H9 (cell line): ENCODE results near the gene GEMIN4. TPM values are rescaled to one million over a fixed set of nuclear protein-coding genes. Genes with fewer than 3 reads are reported as not detected.

Source experiments
- DNase-seq: peaks from one replicate; pipeline ENCODE4 v3.0.0-alpha.2; 2017
- H2AFZ ChIP-seq: one replicate; pipeline ENCODE4 v1.6.1; 2013; ENCODE audit warnings: mild to moderate bottlenecking, low read length, control low read depth, moderate library complexity
- H2AK5ac ChIP-seq: 2 replicates; pipeline ENCODE4 v1.6.1; 2013; ENCODE audit warnings: low read length, control low read depth, mixed read lengths; ENCODE audit not compliant: insufficient read length
- H2BK120ac ChIP-seq: one replicate; pipeline ENCODE4 v1.6.1; 2013; ENCODE audit warnings: low read depth, mild to moderate bottlenecking, low read length, control low read depth, inconsistent platforms; ENCODE audit not compliant: poor library complexity, severe bottlenecking
- H2BK12ac ChIP-seq: 2 replicates; pipeline ENCODE4 v1.6.1; 2013; ENCODE audit warnings: low read length, control low read depth, mixed read lengths, low read depth; ENCODE audit not compliant: insufficient read length
- H2BK15ac ChIP-seq: 2 replicates; pipeline ENCODE4 v1.6.1; 2013; ENCODE audit warnings: low read depth, low read length, control low read depth
- H2BK20ac ChIP-seq: one replicate; pipeline ENCODE4 v1.6.1; 2013; ENCODE audit warnings: low read depth, mild to moderate bottlenecking, low read length, control low read depth, inconsistent platforms; ENCODE audit not compliant: poor library complexity, severe bottlenecking
- H2BK5ac ChIP-seq: 2 replicates; pipeline ENCODE4 v1.6.1; 2013; ENCODE audit warnings: low read length, control low read depth, mixed read lengths; ENCODE audit not compliant: insufficient read length
- H3K14ac ChIP-seq: 2 replicates; pipeline ENCODE4 v1.6.1; 2013; ENCODE audit warnings: low read length, control low read depth; ENCODE audit not compliant: insufficient read depth
- H3K18ac ChIP-seq: 2 replicates; pipeline ENCODE4 v1.6.1; 2013; ENCODE audit warnings: low read depth, mild to moderate bottlenecking, mixed read lengths, low read length, control low read depth; ENCODE audit not compliant: insufficient read length
- H3K23ac ChIP-seq: 2 replicates; pipeline ENCODE4 v1.6.1; 2013; ENCODE audit warnings: low read length, control low read depth, mixed read lengths, low read depth; ENCODE audit not compliant: insufficient read length
- H3K23me2 ChIP-seq: 2 replicates; pipeline ENCODE4 v1.6.1; 2013; ENCODE audit warnings: low read depth, mild to moderate bottlenecking, mixed read lengths, low read length, control low read depth; ENCODE audit not compliant: insufficient read length, poor library complexity, severe bottlenecking
- H3K27ac ChIP-seq: 2 replicates; pipeline ENCODE4 v1.5.1; 2013; ENCODE audit warnings: low read length, control low read depth, mixed read lengths, low read depth; ENCODE audit not compliant: insufficient read length
- H3K27me3 ChIP-seq: 2 replicates; pipeline ENCODE4 v1.6.1; 2013; ENCODE audit warnings: low read length, control low read depth, inconsistent platforms; ENCODE audit not compliant: insufficient read depth
- H3K4ac ChIP-seq: 2 replicates; pipeline ENCODE4 v1.6.1; 2013; ENCODE audit warnings: low read depth, mild to moderate bottlenecking, control low read depth, inconsistent platforms, low read length, moderate library complexity
- H3K4me1 ChIP-seq: 2 replicates; pipeline ENCODE4 v1.6.1; 2013; ENCODE audit warnings: low read length, control low read depth, inconsistent platforms; ENCODE audit not compliant: insufficient read depth
- H3K4me2 ChIP-seq: 2 replicates; pipeline ENCODE4 v1.6.1; 2013; ENCODE audit warnings: low read length, control low read depth, mixed read lengths; ENCODE audit not compliant: insufficient read length, insufficient read depth
- H3K56ac ChIP-seq: 2 replicates; pipeline ENCODE4 v1.6.1; 2013; ENCODE audit warnings: low read depth, mild to moderate bottlenecking, mixed read lengths, low read length, control low read depth; ENCODE audit not compliant: insufficient read length
- H3K79me1 ChIP-seq: 2 replicates; pipeline ENCODE4 v1.6.1; 2013; ENCODE audit warnings: low read depth, mild to moderate bottlenecking, moderate library complexity, low read length, control low read depth, inconsistent platforms; ENCODE audit not compliant: insufficient read depth, poor library complexity, severe bottlenecking
- H3K79me2 ChIP-seq: 2 replicates; pipeline ENCODE4 v1.6.1; 2013; ENCODE audit warnings: low read length, control low read depth, inconsistent platforms; ENCODE audit not compliant: insufficient read depth
- H3K9ac ChIP-seq: 2 replicates; pipeline ENCODE4 v1.6.1; 2013; ENCODE audit warnings: low read length, control low read depth, mixed read lengths; ENCODE audit not compliant: insufficient read length; ENCODE audit errors: extremely low read depth
- H3K9me3 ChIP-seq: one replicate; pipeline ENCODE4 v1.6.1; 2013; ENCODE audit warnings: low read depth, low read length, inconsistent platforms; ENCODE audit not compliant: control insufficient read depth
- H3T11ph ChIP-seq: one replicate; pipeline ENCODE4 v1.6.1; 2013; ENCODE audit warnings: mild to moderate bottlenecking, low read length, control low read depth, inconsistent platforms
- H4K20me1 ChIP-seq: one replicate; pipeline ENCODE4 v1.6.1; 2013; ENCODE audit not compliant: control insufficient read depth, insufficient read length, insufficient read depth
- H4K5ac ChIP-seq: 2 replicates; pipeline ENCODE4 v1.6.1; 2013; ENCODE audit warnings: low read depth, mild to moderate bottlenecking, mixed read lengths, low read length, control low read depth; ENCODE audit not compliant: insufficient read length
- H4K8ac ChIP-seq: replicated peaks from 2 replicates; pipeline ENCODE4 v1.6.1; 2013; ENCODE audit warnings: low read length, control low read depth, mixed read lengths, low read depth; ENCODE audit not compliant: insufficient read length
- H4K91ac ChIP-seq: 2 replicates; pipeline ENCODE4 v1.6.1; 2013; ENCODE audit warnings: low read depth, mild to moderate bottlenecking, moderate library complexity, mixed read lengths, low read length, control low read depth; ENCODE audit not compliant: insufficient read length
- H3K27ac Mint-ChIP-seq, 3 experiments: 2 replicates in 2 of 3; 3 replicates in 1 of 3; pipeline ENCODE4 v1.8.0; 2020 to 2021; ENCODE audit warnings: mixed read lengths in 3 of 3, mild to moderate bottlenecking in 1 of 3, moderate library complexity in 1 of 3
- H3K27me3 Mint-ChIP-seq: 2 replicates; pipeline ENCODE4 v1.8.0; 2021; ENCODE audit warnings: low read depth, mild to moderate bottlenecking, moderate library complexity, mixed read lengths
- H3K36me3 Mint-ChIP-seq, 3 experiments: 2 replicates in 2 of 3; 3 replicates in 1 of 3; pipeline ENCODE4 v1.8.0; 2020 to 2021; ENCODE audit warnings: low read depth in 3 of 3, mixed read lengths in 3 of 3; ENCODE audit not compliant: insufficient read depth in 1 of 3
- H3K4me1 Mint-ChIP-seq, 2 experiments: 2 replicates each; pipeline ENCODE4 v1.8.0; 2020; ENCODE audit warnings: mixed read lengths in 2 of 2
- H3K4me3 Mint-ChIP-seq, 2 experiments: 2 replicates in 1 of 2; 3 replicates in 1 of 2; pipeline ENCODE4 v1.8.0; 2020 to 2021; ENCODE audit warnings: mild to moderate bottlenecking in 2 of 2, mixed read lengths in 2 of 2, moderate library complexity in 1 of 2
- H3K9me3 Mint-ChIP-seq, 2 experiments: 2 replicates in 1 of 2; 3 replicates in 1 of 2; pipeline ENCODE4 v1.8.0; 2020; ENCODE audit warnings: mild to moderate bottlenecking in 2 of 2, mixed read lengths in 2 of 2, moderate library complexity in 1 of 2
- WGBS: extraction: QIAGEN DNeasy Blood & Tissue Kit; methylation state at CpG from one replicate; pipeline ENCODE4 v1.1.7; 2013; ENCODE audit warnings: missing lambda C conversion rate, low lambda C conversion rate, mixed read lengths; ENCODE audit not compliant: insufficient read length; ENCODE audit errors: extremely low coverage; 5-methylcytosine and 5-hydroxymethylcytosine counted together
- total RNA-seq: library from RNA; stranded (reverse); gene quantifications from 2 replicates; pipeline ENCODE4 v1.2.1, GENCODE V29; 2021
- TF ChIP-seq, protein P1 (sequence below): fragments of 200-600 bp; sonication (generic); conservative IDR thresholded peaks from 3 replicates; pipeline ENCODE4 v1.8.0; 2021; ENCODE audit warnings: antibody characterized with exemption, mild to moderate bottlenecking

The GEMIN4 gene
- total RNA-seq, 1 experiment from 2014 or later = 56.8 TPM

- no peak overlapping the region for H3K27ac Mint-ChIP-seq
- WGBS = no CpG with 5 or more reads among the region's 13 CpGs
These were observed 31.1 kb downstream of the GEMIN4 start for GRCh38 chr17:720706-721539.

More at GRCh38 chr17:720706-721539, 31.1 kb downstream of the GEMIN4 start:
- H3K79me2 ChIP-seq = no peaks in the 10 kb centered on the region
- no peak overlapping the region for H2AFZ ChIP-seq
- H2BK20ac ChIP-seq = no peak overlapping the region
- Mint-ChIP-seq H3K27me3 (no peaks in the 10 kb centered on the region; the same call in 1 of the 2 replicates), H3K4me3 (no peak overlapping the region), H3K9me3 (no peaks in the 10 kb centered on the region), H3K36me3 (no peaks in the 10 kb centered on the region), H3K4me1 (peaks cover 0 to 4% of the 10 kb centered on the region in 2 experiments; a peak in 2 of 4 replicates)
- H4K91ac ChIP-seq = no peak overlapping the region
- DNase-seq = no peak
- H4K8ac ChIP-seq = no peak overlapping the region
- H3K23me2 ChIP-seq = no peaks in the 10 kb centered on the region
- no peak overlapping the region for H2BK120ac ChIP-seq
- no peak overlapping the region for H4K5ac ChIP-seq
- no peak overlapping the region for H2BK12ac ChIP-seq
- no peak overlapping the region for H3K14ac ChIP-seq
- H2BK5ac ChIP-seq = no peak overlapping the region
- no peak overlapping the region for H3T11ph ChIP-seq
- no peak overlapping the region for H3K27ac ChIP-seq
- H2AK5ac ChIP-seq = no peak overlapping the region
- no peak overlapping the region for H3K56ac ChIP-seq
- no peak overlapping the region for H3K18ac ChIP-seq
- no peaks in the 10 kb centered on the region for H3K27me3 ChIP-seq
- no peaks in the 10 kb centered on the region; the same call in 1 of the 2 replicates for H3K4me1 ChIP-seq
- no peak overlapping the region for H3K23ac ChIP-seq
- no peaks in the 10 kb centered on the region for H3K9me3 ChIP-seq
- no peak overlapping the region for H2BK15ac ChIP-seq
- no peak overlapping the region for H3K4ac ChIP-seq
- no peak overlapping the region for H3K4me2 ChIP-seq
- TF ChIP-seq, protein P1, sequence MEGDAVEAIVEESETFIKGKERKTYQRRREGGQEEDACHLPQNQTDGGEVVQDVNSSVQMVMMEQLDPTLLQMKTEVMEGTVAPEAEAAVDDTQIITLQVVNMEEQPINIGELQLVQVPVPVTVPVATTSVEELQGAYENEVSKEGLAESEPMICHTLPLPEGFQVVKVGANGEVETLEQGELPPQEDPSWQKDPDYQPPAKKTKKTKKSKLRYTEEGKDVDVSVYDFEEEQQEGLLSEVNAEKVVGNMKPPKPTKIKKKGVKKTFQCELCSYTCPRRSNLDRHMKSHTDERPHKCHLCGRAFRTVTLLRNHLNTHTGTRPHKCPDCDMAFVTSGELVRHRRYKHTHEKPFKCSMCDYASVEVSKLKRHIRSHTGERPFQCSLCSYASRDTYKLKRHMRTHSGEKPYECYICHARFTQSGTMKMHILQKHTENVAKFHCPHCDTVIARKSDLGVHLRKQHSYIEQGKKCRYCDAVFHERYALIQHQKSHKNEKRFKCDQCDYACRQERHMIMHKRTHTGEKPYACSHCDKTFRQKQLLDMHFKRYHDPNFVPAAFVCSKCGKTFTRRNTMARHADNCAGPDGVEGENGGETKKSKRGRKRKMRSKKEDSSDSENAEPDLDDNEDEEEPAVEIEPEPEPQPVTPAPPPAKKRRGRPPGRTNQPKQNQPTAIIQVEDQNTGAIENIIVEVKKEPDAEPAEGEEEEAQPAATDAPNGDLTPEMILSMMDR = no peak
- H3K9ac ChIP-seq = no peak overlapping the region
- H3K79me1 ChIP-seq = no peaks in the 10 kb centered on the region
- no peaks in the 10 kb centered on the region for H4K20me1 ChIP-seq
